Tongue (tissue), 2 donors: ENCODE results near the gene CD1C. TPM values are rescaled to one million over a fixed set of nuclear protein-coding genes. Genes with fewer than 3 reads are reported as not detected.
"Not testable (repeated sequence)": the region's sequence is repeated elsewhere in the genome, so short reads cannot be mapped to it uniquely, and the experiment has no call there.

Source experiments
- DNase-seq: peaks from one replicate; pipeline ENCODE4 v3.0.0-alpha.2; 2015
- total RNA-seq: library from RNA; depleted of rRNA; stranded (reverse); fragments of >200 nt; gene quantifications from one replicate; pipeline ENCODE4 v1.2.3, GENCODE V29; 2014

Gene CD1C
- total RNA-seq, result 1.9 TPM

DNA sequence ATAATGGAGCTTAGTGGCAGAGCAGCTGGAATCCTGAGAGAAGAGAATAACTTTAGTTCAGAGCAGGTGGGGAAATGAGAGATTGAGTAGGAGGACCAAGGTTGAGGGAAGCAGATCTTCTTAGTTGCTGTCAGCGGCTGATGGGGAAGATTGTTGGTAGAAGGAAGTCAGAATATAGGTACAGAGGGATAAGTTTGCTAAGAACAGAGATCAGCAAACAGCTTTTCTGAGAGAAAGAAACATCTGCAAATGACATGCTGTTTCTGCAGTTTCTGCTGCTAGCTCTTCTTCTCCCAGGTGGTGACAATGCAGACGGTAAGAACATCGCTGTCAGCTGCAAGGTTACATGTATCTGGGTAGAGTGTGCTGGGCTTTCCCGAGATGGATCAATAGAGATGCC lies at the start of gene CD1C:
TSS of gene CD1C (plus strand) at position 113 of the 400 bp plus-strand sequence. CDS start at position 255, 142 bp downstream.
- no peak for DNase-seq

DNA sequence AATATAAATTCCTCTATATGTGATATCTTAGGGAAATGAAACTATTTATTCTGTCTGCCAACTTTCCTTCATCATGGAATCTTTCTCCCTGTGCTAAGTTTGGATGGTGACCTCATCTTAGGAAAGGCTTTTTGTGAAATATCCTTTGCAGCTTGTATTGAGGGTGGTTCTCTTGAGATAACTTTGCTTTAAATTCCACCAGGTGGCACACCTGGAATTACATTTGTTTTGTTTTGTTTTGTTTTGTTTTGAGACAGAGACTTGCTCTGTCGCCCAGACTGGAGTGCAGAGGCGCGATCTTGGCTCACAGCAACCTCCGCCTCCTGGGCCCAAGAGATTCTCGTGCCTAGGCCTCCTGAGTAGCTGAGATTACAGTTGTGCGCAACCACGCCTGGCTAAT lies 43.1 kb upstream of the CD1C start:
- DNase-seq, result peak; percentile 8

DNA sequence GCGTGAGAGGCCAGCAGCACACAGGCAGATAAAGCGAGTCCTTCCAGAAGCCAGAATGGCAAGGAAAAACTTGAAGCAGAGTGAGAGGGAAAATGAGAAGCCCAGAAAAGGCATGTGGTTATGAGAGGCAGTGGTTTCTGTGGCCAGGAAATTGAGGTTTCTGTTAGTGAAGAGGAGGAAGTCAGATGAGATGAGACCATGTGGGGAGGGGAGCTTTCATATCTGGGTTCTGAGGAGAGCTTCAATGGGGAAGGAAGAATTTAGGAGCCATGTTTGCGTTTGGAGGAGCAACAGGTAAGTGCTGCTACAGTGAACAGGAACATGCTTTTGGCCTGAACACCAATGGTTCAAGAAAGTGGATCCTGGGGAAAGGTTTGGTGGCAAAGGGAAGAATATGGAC lies 41.6 kb upstream of the CD1C start:
- peak; percentile 15 for DNase-seq

DNA sequence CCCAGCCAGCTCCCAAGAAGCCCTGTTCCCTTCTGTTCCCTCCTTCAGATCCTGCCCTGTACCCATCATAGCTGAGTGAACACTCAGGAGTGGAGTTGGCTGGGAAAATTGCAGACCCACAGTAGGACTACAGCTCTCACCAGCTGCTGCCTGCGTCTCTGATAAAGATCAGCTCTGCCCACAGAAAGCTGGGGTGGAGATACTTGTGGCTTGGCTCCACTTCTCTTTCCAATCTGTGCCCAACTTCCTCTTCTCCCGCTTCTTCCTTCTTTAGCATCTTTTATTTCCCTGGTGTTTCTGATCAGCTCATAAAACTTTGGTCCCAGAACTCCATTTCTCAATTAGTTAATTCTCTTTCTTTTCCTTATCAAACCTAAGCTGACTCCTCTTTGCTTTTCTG lies 41.0 kb upstream of the CD1C start:
- no peak for DNase-seq

DNA sequence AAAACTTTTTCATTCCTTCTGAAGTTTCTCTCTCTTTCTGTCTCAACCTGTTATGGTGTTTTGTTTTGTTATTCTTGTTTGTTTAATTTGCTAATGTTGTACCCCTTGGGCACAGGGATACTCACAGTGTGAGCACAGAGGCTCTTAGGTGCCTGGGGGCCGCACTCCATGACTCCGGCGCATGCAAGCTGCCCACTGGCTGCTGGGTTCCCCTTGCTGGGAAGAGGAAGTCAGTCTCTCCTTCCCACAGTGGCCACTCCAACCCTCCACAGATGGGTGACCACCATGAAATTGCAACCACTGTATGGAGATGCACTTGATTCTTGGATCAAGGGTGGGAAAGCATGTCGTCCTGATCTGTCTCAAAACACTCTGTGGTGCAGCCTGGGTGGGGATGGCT lies 40.1 kb upstream of the CD1C start:
- no peak for DNase-seq

DNA sequence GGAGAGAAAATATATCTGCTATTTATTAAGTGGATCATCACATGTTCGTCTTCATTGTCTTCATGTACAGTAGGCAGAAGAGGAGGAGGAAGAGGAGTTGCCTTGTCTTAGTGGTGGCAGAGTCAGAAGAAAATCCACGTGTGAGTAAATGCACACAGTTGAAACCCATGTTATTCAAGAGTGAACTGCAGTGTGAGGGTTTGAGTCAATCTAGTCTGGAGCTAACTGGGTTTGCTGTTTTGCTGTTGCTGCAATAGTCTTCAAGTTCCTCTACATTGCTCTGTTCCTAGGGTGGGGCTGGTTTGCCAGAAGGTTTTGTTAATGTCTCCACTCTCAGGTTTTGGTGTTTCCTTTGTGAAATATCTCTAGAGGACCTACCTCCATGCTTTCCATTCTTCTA lies 38.6 kb upstream of the CD1C start:
- no peak for DNase-seq

DNA sequence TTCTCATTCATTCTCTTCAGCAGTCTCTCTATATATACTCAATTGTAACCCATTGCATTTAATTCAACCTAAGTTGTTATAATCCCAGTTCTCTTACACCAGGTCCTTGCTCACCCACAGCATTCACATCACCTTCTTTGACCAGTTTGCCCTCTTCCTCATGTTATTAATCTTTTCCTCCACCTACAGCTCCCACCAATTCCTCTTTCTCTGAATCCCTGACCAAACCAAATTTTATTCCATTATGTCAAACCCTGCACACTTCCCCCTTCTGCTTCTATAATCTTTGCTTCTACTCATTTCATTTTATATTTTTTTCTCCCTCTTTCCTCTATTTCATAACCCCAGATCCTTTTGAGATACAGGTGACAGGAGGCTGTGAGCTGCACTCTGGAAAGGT lies 34.1 kb upstream of the CD1C start:
- DNase-seq, result no peak

DNA sequence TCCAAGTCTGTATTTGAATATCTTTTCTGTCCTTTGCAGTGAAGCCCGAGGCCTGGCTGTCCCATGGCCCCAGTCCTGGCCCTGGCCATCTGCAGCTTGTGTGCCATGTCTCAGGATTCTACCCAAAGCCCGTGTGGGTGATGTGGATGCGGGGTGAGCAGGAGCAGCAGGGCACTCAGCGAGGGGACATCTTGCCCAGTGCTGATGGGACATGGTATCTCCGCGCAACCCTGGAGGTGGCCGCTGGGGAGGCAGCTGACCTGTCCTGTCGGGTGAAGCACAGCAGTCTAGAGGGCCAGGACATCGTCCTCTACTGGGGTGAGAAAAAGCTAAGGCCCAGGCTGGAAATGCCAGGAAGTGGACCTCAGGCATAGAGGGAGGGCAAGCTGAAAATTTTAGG lies 33.0 kb upstream of the CD1C start:
- not testable (repeated sequence) for DNase-seq

DNA sequence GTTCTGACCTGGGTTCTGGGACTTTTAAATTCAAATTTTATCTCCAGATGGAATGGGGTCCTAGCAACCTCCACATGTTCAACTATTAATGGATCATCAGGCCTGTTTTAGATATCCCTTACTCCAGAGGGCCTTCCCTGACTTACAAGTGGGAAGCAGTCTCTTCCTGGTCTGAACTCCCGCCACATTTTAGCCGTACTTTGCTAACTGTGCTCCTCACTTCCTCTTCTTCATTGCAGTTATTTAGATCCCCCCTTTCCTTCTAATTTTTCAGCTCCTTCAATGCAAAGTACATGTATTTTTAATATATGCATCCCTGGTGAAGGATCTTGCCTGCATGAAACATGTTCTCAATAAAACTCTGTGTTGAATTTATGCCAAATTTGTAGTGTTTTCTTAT lies 31.8 kb upstream of the CD1C start:
- no peak for DNase-seq

DNA sequence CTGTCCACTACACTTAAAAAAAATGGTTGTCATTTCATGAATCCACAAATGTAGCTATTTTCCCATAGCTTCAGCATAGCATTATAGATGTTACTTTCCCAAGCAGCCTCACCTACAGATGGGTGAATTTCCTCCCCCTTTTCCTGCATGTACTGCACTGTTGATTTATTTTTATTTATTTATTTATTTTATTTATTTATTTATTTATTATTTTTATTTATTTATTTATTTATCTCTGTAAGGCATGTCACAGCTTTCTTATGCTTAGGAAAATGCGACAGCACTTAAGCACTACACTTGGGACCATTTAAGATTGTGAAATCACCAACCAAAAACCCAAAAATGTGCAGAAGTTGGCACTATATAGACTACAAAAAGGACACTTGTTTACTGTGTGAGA lies 30.6 kb upstream of the CD1C start:
- no peak for DNase-seq

DNA sequence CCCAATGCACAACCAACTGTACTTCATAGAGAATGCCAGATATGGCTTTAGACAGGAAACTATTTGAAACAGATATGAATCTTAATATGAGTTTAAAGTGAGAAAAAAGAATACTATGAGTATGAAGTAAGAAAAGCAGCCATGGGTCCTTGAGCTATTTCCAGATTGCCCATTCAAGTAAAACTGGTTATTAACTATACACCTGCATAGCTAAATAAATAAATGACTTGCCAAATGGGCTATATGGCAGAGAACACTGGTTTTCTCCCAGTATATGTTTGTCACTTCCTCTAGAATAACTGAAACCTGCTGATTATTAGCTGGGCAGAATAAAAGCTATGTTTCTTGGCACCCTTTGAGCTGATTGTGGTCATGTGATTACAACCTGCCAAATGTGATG lies 17.0 kb upstream of the CD1C start:
- no peak for DNase-seq

DNA sequence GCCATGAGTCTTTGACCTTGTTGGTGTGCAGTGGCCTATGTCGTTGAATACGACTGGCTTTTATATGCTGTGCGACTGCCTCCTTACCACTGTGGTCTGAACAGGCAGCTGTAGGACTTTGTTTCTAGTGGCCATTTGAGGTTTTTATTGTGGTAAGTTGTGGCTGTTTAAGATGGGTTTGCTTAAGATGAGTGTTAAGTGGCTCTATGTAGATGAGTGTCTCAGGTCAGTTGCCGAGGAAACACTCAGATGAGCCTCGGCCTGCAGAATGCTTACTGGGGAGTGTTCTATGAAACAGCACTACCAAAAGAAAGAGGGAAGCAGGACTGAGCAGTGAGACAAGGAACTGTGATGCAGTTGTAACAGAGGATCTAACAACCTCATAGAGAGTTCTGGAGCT lies 14.9 kb upstream of the CD1C start:
- DNase-seq, result no peak

DNA sequence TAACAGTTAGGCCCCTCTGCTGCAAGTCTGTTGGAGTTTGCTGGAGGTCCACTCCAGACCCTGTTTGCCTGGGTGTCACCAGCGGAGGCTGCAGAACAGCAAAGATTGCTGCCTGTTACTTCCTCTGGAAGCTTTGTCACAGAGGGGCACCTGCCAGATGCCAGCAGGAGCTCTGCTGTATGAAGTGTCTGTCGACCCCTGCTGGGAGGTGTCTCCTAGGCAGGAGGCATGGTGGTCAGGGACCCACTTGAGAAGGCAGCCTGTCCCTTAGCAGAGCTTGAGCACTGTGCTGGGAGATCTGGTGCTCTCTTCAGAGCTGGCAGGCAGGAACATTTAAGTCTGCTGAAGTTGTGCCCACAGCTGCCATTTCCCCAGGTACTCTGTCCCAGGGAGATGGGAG lies 7.3 kb upstream of the CD1C start:
- DNase-seq, result not testable (repeated sequence)

DNA sequence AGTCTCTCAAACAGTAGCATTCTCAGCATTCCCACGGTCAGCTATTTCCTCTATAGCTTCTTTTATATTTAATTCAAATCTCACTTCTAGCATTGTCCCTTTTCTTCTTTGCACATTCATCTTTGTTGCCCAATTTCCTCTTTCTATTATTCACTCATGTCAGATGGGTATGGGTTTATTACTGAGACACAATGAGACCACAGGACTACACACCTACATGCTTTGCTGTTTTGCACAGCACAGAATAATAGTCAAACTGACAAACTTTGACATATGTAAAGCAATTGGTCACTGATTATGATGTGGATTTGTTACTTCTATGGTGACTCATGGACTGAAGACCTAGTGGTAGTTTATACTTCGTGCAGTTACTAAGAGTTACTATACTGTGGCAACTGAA lies 5.8 kb upstream of the CD1C start:
- no peak for DNase-seq

DNA sequence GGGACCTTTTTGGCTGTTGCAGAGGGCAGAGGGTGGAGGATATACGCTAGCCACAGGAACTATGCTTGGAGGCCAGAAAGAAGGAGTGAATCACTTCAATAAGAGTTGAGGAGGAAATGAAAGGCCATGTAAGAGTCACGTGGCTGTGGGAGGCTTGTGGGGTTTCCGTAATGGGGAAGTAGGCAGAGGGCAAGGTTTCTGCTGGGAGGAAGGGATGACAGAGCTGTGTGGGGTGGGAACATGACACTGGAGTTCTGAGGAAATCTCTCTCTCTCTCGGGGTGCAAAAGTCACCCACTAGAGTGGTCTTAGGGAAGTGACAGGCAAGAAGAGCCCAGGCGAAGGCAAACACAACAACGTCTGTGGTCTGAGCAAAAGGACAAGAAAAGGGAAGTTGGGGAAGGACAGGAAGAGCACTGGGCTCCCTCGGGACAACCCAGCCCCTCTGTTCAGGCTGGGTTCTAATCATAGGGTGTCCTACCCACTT lies 3.9 kb upstream of the CD1C start:
- peak; percentile 3 for DNase-seq

DNA sequence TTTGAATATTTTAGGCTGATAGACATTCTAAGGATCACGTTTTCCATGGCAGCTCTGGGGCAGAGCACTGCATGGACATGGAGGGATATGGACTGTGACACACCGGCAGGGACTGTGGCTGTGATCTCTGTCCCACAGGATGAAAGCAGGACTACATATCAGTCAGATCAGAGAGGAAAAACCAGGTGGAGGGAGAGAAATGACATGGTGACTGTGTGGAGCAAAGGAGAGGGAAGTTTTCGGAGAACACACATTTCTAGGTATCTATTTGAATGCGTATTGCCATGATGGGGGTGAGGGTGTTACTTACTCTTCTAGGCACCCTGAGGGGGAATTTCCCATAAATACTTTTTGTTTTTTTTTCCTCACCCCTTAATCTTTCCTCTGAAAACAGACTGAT lies 3.2 kb upstream of the CD1C start:
- DNase-seq, result no peak

DNA sequence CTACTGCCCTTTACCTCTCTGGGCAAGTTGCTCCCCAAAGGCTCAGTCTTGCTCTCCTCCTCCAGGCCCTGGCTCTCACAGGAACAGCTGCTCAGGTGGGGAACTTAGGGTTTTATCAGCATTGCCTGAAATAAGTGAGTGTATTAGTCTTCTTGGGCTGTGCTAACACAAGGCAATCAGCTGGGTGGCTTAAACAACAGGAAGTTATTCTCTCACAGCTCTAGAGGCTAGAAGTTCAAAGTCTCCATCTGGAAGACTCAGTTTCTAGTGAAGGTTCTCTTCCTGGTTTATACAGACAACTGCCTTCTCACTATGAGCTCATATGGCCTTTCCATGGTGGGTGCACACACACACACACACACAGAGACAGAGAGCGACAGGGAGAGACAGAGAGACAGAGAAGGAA lies 2.8 kb upstream of the CD1C start:
- no peak for DNase-seq

DNA sequence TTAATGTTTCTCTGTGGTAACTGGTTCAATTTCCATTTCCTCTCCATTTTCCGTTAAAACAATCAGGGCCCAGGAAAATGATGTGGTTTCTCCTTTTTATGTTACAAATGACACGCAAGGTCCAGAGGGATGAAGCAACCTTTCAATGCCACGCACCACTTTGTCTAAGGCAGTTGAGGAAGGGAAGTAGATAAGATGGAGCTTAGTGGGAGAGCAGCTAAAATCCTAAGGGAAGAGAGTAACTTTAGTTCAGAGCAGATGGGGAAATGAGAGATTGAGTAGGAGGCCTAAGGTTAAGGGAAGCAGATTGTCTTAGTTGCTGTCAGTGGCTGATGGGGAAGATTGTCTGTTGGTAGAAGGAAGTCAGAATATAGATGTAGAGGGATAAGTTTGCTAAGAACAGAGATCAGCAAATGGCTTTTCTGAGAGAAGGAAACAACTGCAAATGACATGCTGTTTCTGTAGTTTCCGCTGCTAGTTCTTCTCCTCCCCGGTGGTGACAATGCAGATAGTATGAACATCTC lies 660 bp downstream of the CD1C start:
- no peak for DNase-seq

DNA sequence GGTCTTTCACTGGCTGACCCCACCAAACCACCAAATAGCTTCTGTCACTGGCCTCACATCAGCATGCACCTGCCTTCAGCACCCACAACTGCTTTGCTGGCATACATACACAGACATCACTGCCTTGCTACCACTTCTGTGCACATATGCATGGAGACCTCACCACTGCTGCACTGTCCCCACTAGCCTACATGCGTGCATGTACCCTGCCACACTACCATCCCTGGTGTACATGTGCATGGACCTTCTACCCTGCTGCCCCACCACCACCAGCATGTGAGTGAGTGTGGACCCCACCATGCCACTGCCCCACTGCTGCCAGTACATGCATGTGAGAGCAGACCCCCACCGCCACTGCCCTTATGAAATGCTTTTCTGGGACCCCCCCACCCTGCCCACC lies 6.1 kb downstream of the CD1C start:
- DNase-seq, result no peak

DNA sequence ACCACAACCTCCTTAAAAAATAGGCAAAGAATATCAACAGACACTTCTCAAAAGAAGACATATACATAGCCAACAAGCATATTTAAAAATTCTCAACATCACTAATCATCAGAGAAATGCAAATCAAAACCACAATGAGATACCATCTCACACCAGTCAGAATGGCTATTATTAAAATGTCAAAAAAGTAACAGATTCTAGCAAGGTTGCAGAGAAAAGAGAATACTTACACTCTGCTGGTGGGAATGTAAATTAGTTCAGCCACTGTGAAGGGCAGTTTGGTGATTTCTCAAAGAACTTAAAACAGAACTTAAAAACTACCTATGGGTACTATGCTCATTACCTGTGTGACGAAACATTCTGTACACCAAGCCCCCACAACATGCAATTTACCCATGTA lies 20.9 kb downstream of the CD1C start:
- DNase-seq, result no peak

DNA sequence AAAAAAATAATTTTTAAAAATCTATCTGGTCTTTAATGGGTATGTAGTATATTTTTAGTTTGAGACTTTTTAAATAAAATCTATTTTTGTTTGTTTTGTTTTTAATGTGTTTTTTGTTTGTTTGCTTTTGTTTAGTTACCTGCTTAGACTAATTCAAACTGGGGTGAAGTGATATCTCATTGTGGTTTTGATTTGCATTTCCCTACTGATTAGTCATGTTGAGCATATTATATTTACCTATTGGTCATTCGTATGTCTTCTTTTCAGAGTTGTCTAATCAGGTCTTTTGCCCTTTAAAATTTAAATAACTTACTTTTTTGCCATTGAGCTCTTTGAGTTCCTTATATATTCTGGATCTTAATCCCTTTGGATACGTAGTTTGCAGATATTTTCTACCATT lies 21.3 kb downstream of the CD1C start:
- no peak for DNase-seq

DNA sequence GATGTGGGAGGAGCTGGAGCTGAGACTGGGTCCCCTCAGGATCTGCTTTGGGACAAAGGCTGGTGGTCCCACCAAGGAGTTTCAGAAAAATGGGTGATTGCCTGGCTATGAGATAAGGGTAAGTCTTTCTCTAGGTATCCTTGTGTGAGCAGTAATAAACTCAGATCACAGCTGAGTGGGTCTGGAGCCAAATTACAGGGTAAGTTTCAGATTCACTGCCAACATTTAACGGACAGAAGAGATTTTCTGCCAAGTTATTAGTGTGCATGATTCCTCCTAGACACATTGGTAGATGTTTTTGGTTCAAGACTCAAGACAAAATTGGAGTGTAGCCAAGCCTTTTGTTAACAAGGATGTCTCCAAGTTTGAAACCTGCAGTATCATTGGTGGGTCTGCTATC lies 34.1 kb downstream of the CD1C start:
- DNase-seq, result no peak

DNA sequence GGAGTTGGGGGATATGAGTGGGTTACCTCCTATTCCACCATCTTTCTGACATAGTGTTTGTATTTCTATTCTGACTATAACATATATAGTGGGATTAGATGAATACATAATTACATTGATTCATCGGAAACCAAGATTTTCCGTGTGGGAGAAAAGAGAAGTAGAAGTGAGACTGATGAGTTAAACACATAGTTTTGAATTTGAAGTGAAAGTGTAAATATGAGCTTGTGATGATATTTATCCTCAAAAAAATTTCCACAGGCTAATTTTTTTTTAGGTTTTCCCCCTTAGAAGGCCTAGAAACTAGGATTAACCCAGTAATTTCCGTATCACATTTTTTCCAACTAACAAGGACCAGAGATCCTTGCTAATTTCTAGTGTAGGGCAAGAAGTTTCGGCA lies 34.7 kb downstream of the CD1C start:
- DNase-seq, result no peak

DNA sequence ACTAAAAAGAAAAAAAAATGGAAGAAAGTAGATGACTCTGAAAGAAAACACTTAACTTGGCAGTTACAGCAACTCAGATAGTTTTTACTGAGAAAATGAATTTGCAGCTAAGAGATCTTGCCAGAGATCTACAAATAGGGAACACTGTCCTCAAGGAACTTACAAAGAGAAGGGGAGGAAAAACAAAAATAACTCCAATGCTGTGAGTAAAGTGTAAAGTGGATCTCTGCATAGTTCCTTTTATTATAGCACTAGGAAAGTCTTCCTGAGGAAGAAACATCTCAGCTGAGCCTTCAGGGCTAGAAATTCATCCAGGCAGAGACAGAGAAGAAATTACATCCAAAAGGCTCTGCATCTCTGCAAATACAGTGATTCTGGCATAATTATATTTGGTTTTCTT lies 37.8 kb downstream of the CD1C start:
- no peak for DNase-seq

DNA sequence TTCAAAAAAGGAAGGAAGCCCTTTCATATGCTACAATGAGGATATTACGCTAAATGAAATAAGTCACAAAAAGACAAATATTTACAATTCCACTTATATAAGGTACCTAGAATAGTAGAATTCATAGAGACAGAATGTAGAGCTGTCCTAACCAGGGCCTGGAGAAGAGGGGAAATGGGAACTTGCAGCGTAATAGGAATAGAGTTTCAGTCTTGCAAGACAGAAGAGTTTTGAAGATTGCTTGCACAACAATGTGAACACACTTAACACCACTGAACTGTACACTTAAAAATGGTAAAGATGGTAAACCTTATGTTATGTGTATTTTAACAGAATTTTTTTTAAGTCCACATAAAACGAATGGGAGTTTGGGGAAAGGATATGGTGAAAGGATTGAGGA lies 38.7 kb downstream of the CD1C start:
- no peak for DNase-seq
